Skeletal muscle tissue (tissue), 4 donors: ENCODE measurements around the gene CENPW. TPM values are rescaled to one million over a fixed set of nuclear protein-coding genes. Genes with fewer than 3 reads are reported as not detected.

ENCODE experiments used
- H3K27ac ChIP-seq: one replicate; pipeline ENCODE4 v1.7.0; 2013; ENCODE audit warnings: mild to moderate bottlenecking, low read depth, low read length, inconsistent platforms
- H3K27me3 ChIP-seq, 3 donors: one replicate each; pipeline ENCODE4 v1.7.0; 2013; ENCODE audit warnings: low read length in 3 of 3; ENCODE audit not compliant: control insufficient read depth in 3 of 3, insufficient read depth in 3 of 3
- H3K36me3 ChIP-seq, 3 donors: one replicate each; pipeline ENCODE4 v1.7.0; 2013; ENCODE audit warnings: low read length in 3 of 3; ENCODE audit not compliant: control insufficient read depth in 3 of 3, insufficient read depth in 3 of 3
- H3K4me1 ChIP-seq, 3 donors: one replicate each; pipeline ENCODE4 v1.7.0; 2013; ENCODE audit warnings: low read length in 3 of 3, mild to moderate bottlenecking in 3 of 3; ENCODE audit not compliant: control insufficient read depth in 3 of 3, insufficient read depth in 3 of 3
- H3K4me3 ChIP-seq, 3 donors: one replicate each; pipeline ENCODE4 v1.7.0; 2013; ENCODE audit warnings: low read length in 3 of 3
- H3K9ac ChIP-seq, 3 donors: one replicate each; pipeline ENCODE4 v1.7.0; 2013; ENCODE audit warnings: low read length in 3 of 3, mild to moderate bottlenecking in 3 of 3, moderate library complexity in 2 of 3, low read depth in 1 of 3
- H3K9me3 ChIP-seq, 3 donors: one replicate each; pipeline ENCODE4 v1.7.0; 2013; ENCODE audit warnings: low read length in 3 of 3; ENCODE audit not compliant: control insufficient read depth in 3 of 3
- total RNA-seq: library from RNA; depleted of rRNA; stranded (reverse); fragments of >200 nt; gene quantifications from one replicate; pipeline ENCODE4 v1.2.3, GENCODE V29; 2014
- donor health status: Osteomylitis.

CENPW gene
- total RNA-seq = 4.2 TPM

DNA sequence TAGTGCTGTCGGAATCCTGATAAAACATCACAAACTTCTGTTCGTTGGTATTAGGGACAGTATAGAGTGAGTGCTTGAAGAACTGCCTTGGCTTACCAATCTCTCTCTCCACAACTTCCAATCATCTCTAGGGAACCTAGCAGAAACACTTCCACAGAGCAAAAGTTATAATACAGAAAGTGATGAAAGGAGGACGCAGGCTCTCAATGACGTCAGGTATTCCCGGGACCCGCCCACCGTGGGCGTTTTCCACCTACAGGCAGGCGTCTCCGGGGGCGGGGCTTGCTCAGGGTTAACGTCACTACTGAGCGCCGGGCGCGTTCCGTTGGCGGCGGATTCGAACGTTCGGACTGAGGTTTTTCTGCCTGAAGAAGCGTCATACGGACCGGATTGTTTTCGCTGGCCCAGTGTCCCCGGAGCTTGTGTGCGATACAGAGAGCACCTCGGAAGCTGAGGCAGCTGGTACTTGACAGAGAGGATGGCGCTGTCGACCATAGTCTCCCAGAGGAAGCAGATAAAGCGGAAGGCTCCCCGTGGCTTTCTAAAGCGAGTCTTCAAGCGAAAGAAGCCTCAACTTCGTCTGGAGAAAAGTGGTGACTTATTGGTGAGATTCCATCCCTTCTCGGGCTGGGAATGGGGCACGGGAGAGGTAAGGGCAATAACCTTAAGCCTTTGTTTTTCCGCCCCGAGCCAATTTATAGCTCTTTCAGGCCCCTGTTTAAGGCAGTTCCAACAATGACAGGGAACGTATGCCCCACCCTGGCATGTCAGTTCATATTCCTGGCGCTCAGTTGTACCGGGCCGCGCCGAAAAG is at the start of gene CENPW:
Gene CENPW (plus strand): TSS at position 320 of the 814 bp plus-strand sequence. CDS start 159 bp downstream, at position 479.
- Histone ChIP-seq H3K9me3 (no peaks in the 10 kb centered on the region), H3K9ac (peak within 1 kb of the TSS; percentile 71 to 79 (median 75)), H3K27ac (no peak within 1 kb of the TSS), H3K27me3 (no peaks in the 10 kb centered on the region), H3K4me1 (peaks cover 6 to 19% (median 10%) of the 10 kb centered on the region in 3 donors), H3K36me3 (no peaks in the 10 kb centered on the region), H3K4me3 (peak within 1 kb of the TSS; percentile 91 to 97 (median 91))

DNA sequence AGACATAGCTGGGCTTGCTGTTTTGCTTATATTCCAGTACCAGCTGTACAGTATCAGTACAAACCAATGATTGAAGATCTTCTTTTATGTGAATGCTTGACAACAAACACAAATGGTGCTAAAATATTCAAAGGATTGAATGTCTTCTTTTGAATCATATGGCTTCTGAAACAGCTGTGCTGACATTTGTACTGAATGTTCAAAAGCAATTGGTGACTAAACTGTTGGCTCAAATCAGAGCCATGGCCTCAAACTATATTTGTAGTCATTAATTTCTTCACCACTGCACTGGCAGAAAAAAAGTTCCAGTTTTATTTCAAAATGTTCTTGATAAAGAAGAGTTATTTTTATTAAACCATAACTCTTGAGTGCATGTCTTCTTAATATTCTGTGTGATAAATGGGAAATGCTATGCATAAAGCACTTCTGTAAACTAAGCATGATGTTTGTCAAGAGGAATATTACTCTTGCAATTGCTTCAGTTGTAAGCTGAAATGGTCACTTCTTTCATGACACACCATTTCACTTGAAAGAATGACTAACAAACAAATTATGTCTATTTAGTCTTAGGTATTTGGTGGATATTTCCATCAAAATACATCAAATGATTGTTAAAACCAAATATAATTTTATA is 45.9 kb upstream of the CENPW start:
- Histone ChIP-seq H3K27ac (no peak overlapping the region), H3K4me3 (no peak overlapping the region), H3K4me1 (no peaks in the 10 kb centered on the region), H3K36me3 (no peaks in the 10 kb centered on the region), H3K27me3 (no peaks in the 10 kb centered on the region), H3K9ac (no peak overlapping the region), H3K9me3 (no peaks in the 10 kb centered on the region)

DNA sequence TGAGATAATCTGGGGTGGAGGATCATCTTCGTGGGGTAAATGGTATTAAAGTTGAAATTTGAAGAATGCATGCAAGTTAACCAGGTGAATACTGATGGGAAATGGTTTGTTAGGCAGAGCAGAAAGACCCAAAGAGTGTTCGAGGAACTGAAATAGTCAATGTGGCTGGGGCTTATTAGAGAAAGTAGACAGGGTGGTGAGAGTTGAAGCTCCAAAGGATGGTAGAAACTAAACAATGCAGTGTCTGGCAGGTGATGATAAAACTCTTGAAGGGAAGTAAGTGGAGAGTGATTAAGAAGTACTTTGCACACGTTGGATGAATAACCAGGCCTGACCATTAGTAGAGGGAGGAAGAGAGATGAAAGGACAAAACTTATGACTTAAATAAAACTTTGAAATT is 39.8 kb upstream of the CENPW start:
- Histone ChIP-seq H3K9me3 (no peaks in the 10 kb centered on the region), H3K27ac (no peak overlapping the region), H3K36me3 (no peaks in the 10 kb centered on the region)

DNA sequence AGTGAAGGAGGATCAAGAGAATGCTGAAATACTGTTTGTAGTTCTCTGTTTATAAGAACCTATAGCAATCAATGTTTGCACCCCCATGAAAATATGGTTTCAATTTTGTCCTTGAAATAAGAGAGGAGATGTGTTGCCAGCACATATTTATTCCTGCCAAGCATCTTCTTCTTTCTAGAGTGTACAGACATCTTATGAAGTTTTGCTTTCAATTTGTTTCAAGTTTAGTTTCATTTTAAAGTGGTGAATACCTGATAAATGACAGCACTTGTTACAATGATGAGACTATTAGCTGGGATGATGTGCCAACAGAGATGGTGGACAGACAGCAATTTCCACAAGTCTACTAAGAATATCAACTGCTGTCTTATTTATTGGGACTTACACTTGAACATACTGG is 39.2 kb upstream of the CENPW start:
- no peak overlapping the region for H3K9ac ChIP-seq
- no peak overlapping the region for H3K27ac ChIP-seq
- H3K4me1 ChIP-seq = no peaks in the 10 kb centered on the region
- no peak overlapping the region for H3K4me3 ChIP-seq
- H3K9me3 ChIP-seq = no peaks in the 10 kb centered on the region
- H3K27me3 ChIP-seq = no peaks in the 10 kb centered on the region
- no peaks in the 10 kb centered on the region for H3K36me3 ChIP-seq

More for the DNA sequence above, 39.8 kb upstream of the CENPW start:
- Histone ChIP-seq H3K9ac (no peak overlapping the region), H3K4me1 (no peaks in the 10 kb centered on the region), H3K27me3 (no peaks in the 10 kb centered on the region), H3K4me3 (no peak overlapping the region)

DNA sequence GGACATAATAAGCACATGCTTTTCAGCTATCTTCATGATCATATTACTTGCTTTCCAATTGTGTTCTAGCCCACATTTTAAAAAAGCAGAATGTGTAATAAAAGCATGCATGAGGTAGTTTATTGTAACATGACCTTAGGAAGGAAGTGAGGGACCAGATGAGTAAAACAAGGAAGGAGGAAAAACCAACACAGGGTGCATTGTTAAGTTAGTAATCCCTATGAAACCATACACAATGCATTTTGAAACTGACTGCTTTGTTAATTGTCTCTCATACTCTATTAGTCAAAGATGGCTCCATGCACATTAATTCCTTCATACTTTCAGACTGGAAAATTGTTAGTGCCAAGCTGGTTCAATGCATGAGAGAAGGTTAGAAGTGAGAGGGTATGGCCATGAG is 37.7 kb upstream of the CENPW start:
- no peak overlapping the region for H3K9ac ChIP-seq

DNA sequence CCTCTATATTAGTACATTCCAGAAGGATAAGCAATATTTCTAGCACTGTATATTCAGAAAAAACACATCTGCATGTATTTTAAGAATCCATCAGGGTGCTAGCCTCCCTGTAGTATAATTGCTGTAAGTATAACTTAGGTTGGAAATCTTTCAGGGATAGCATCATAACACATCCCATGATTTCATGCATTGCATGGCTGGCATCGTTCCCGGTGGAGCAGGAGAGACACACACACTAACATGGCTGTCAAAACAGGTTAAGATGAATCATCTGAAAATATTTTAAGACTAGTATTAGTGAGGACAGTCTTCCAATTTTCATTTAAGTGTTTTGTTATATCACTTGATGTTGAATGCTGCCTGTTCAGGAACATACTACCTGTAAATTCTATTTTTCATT is 32.1 kb upstream of the CENPW start:
- H3K27me3 ChIP-seq = no peaks in the 10 kb centered on the region
- H3K4me1 ChIP-seq = no peaks in the 10 kb centered on the region
- H3K36me3 ChIP-seq = no peaks in the 10 kb centered on the region
- no peaks in the 10 kb centered on the region for H3K9me3 ChIP-seq
- no peak overlapping the region for H3K4me3 ChIP-seq
- no peak overlapping the region for H3K9ac ChIP-seq
- H3K27ac ChIP-seq = no peak overlapping the region

More for the DNA sequence above, 37.7 kb upstream of the CENPW start:
- H3K36me3 ChIP-seq = no peaks in the 10 kb centered on the region
- no peaks in the 10 kb centered on the region for H3K9me3 ChIP-seq
- H3K27me3 ChIP-seq = no peaks in the 10 kb centered on the region
- H3K27ac ChIP-seq = no peak overlapping the region
- no peak overlapping the region for H3K4me3 ChIP-seq
- no peaks in the 10 kb centered on the region for H3K4me1 ChIP-seq

DNA sequence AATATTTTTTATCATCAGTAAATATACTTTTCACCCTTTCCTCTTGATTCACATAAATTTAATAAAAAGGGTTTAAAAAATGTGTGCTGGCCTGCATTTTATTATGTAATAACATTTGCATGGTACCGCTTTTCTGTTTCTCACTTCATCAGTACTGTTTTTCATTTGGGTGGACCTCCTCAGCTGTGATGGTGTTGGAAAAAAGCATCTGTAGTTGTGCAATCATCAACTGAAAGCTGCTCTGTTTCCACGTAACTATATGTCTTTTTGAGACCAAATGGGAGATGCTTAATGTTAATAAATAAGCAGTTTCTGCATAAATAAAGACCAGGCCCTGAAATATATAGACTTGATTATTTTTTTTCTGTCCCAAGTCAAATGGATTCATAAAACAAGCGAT is 31.6 kb upstream of the CENPW start:
- no peaks in the 10 kb centered on the region for H3K27me3 ChIP-seq
- no peaks in the 10 kb centered on the region for H3K9me3 ChIP-seq
- H3K36me3 ChIP-seq = no peaks in the 10 kb centered on the region
- no peak overlapping the region for H3K4me3 ChIP-seq
- no peak overlapping the region for H3K27ac ChIP-seq
- no peak overlapping the region for H3K9ac ChIP-seq
- H3K4me1 ChIP-seq = no peaks in the 10 kb centered on the region

DNA sequence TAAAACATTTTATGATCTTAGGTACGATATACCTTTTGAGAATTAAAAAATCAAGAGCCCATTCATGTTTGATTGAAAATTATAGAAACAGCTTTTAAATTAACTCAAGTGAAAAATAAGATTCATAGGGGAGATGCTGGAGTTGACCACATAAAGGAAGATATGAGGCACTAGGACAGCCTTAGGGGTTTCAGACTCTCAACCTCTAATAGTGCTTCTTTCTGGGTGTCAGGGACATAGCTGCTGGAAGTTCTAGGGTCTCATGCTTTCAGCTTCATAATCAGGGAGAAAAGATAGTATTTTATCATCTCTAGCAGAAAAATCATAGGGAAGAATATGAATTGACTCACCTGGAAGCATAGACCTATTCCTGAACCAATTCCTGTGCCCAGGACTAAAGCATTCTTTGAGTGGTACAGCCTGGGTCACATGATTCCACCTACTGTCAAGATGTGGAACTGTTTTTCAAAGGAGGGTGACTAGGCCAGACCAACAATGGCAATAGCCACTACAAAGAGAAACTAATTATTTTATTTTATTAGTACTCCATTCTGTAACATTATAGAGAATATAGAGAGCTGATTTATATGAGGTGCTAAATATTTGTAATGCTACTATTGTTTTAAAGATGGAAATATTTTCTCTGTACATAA is 27.8 kb upstream of the CENPW start:
- no peaks in the 10 kb centered on the region for H3K36me3 ChIP-seq

DNA sequence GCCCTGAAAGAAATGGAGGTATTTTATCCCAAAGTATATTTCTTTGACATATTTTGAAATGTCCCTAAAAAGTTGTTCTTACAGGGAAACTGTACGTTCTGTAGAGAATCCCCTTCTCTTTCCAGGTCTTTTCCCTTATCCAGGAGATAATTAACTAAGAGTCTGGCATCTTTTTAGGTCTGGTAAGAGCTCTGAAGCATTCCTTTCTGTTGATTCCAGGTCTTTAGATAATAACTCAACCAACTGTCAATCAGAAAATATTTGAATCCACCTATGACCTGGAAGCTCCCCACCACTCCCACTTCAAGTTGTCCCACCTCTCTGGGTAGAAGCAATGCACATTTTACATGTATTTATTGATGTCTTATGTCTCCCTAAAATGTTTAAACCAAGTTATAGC is 26.0 kb upstream of the CENPW start:
- no peak overlapping the region for H3K9ac ChIP-seq
- H3K9me3 ChIP-seq = no peaks in the 10 kb centered on the region
- H3K4me3 ChIP-seq = no peak overlapping the region
- no peak overlapping the region for H3K27ac ChIP-seq
- H3K27me3 ChIP-seq = no peaks in the 10 kb centered on the region
- H3K4me1 ChIP-seq = no peaks in the 10 kb centered on the region
- H3K36me3 ChIP-seq = no peaks in the 10 kb centered on the region

More for the DNA sequence above, 27.8 kb upstream of the CENPW start:
- Histone ChIP-seq H3K27ac (no peak overlapping the region), H3K4me3 (no peak overlapping the region), H3K4me1 (no peaks in the 10 kb centered on the region), H3K9ac (no peak overlapping the region), H3K27me3 (no peaks in the 10 kb centered on the region), H3K9me3 (no peaks in the 10 kb centered on the region)

DNA sequence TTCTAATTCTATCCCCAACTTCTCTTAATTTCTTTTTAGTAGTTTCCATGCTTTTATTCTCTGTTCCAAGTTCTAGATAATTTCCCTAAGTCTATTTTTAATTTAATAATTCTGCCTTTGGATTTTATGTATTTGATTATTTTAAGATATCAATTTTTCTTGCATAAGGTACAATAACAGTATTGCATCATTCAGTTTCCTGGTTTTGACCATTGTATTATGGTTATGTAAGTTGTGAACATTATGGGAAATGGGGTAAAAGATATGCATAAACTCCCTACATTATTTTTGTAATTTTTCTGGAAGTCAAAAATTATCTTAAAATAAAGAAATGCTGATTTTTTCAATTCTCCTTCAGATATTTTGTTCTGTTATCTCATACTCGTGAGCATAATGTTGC is 21.1 kb upstream of the CENPW start:
- no peak overlapping the region for H3K9ac ChIP-seq
- H3K36me3 ChIP-seq = no peaks in the 10 kb centered on the region

More for the DNA sequence above, 21.1 kb upstream of the CENPW start:
- Histone ChIP-seq H3K9me3 (no peaks in the 10 kb centered on the region), H3K27ac (no peak overlapping the region), H3K4me1 (no peaks in the 10 kb centered on the region), H3K4me3 (no peak overlapping the region), H3K27me3 (no peaks in the 10 kb centered on the region)
